Measurements from ENCODE around the gene WFDC8. TPM values are rescaled to one million over a fixed set of nuclear protein-coding genes. Genes with fewer than 3 reads are reported as not detected.

The WFDC8 gene
- total RNA-seq, 1 donor from 2014 or later, result not detected

DNA sequence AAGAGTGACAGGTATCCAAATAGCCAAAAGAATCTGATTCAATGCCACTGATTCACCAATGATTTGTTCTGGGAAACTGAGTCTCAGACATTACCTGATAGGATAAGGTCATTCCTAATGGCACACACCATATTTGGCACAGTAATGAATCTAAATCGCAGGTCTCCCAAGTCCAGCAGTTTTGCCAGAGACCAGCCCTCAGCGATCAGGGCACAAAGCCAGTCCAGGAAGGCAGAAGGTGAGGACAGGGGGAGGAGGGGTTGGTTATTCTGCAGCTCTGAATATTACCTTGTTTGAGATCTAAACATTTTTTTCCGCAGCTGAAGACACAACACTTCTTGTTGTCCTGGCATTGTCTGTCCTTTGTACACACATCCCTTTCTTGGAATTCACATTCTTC lies 33.7 kb downstream of the WFDC8 start:
- Mint-ChIP-seq H3K9me3 (no peaks in the 10 kb centered on the region), H3K4me3 (no peak overlapping the region), H3K36me3 (ENCODE audit: low read depth) (no peaks in the 10 kb centered on the region), H3K27ac (no peak overlapping the region), H3K4me1 (ENCODE audit: low read depth) (no peaks in the 10 kb centered on the region), H3K27me3 (ENCODE audit: insufficient read depth) (peaks cover 20% of the 10 kb centered on the region)
- intact Hi-C loops (cut with micrococcal nuclease), result no loop called here
- DNase-seq (ENCODE audit: low spot score), result no peak

DNA sequence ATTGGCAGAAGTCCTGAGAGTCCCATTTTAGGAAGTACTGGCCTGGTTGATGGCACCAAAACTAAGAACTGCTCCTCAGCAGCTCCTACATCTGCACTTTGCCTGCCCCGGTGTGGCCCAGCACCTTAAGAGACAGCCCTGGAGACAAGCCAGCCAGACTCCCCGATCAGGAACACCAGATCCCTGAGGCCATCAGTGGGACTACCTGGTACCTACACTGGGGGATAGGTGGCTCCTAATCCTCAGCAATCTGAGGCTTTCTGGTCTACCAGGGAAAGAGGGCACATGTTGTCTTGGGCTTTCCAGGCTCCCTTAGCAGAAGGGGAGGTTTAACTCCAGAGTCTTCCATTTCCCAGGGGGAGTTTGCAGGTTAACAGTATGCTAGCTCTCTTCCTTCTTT lies 39.7 kb downstream of the WFDC8 start, which contains the start of gene WFDC6:
TSS of gene WFDC6 (minus strand) at position 101 of the 400 bp plus-strand sequence. CDS start at position 26, 75 bp downstream.
- Mint-ChIP-seq H3K36me3 (ENCODE audit: low read depth) (no peaks in the 10 kb centered on the region), H3K9me3 (no peaks in the 10 kb centered on the region), H3K4me1 (ENCODE audit: low read depth) (no peaks in the 10 kb centered on the region), H3K27me3 (ENCODE audit: insufficient read depth) (peaks cover 5% of the 10 kb centered on the region), H3K4me3 (no peak within 1 kb of the TSS), H3K27ac (no peak within 1 kb of the TSS)
- DNase-seq (ENCODE audit: low spot score), result no peak
- intact Hi-C loops (cut with micrococcal nuclease), result no loop called here

DNA sequence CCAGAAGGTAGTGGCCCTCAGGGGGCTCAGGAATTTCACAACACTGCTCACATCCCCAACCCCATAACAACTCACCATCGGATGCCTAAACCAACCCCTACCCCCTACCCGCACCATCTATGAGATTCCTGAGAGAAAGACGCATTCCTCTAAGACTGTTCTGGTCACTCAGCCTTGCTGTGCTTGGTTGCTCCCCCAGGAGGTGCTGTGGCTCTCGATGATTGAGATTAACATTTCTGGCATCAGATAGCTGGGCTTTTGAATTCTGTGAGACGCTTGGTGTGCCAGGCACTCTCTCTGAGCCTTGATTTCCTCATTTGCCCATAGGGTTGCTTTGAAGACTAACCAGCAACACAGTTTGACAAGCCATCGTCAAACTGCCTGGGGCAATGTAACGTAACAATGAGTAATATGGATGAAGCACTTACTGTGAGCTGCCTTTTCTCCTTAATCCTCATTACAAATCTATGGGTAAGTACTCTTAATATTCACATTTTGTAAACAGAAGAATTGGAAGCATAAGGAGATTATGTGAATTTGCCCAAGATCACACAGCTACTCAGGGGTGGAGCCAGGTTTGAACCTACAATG lies 40.8 kb downstream of the WFDC8 start:
- Mint-ChIP-seq H3K4me1 (ENCODE audit: low read depth) (no peaks in the 10 kb centered on the region), H3K27me3 (ENCODE audit: insufficient read depth) (peaks cover 5% of the 10 kb centered on the region), H3K9me3 (no peaks in the 10 kb centered on the region), H3K27ac (no peak overlapping the region), H3K4me3 (no peak overlapping the region), H3K36me3 (ENCODE audit: low read depth) (no peaks in the 10 kb centered on the region)
- no peak for DNase-seq (ENCODE audit: low spot score)
- intact Hi-C loops (cut with micrococcal nuclease), result no loop called here

DNA sequence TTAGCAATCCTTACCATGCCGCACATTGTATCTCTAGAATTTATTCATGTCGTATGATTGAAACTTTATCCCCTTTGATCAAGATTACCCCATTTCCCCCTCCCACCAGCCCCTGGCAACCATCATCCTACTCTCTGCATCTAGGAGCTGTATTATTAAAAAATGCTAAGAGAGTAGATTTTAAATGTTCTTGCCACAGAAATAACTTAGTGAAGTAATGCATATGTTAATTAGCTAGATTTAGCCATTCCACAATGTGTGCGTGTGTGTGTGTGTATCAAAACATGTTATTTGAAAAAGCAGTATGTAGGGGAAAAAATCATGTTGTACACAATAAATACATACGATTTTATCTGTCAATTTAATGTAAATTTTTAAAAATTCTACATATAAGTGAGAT lies 51.8 kb downstream of the WFDC8 start:
- Mint-ChIP-seq H3K27ac (no peak overlapping the region), H3K4me1 (ENCODE audit: low read depth) (no peaks in the 10 kb centered on the region), H3K27me3 (ENCODE audit: insufficient read depth) (peaks cover 8% of the 10 kb centered on the region), H3K9me3 (no peaks in the 10 kb centered on the region), H3K4me3 (no peak overlapping the region), H3K36me3 (ENCODE audit: low read depth) (no peaks in the 10 kb centered on the region)
- no peak for DNase-seq (ENCODE audit: low spot score)
- intact Hi-C loops (cut with micrococcal nuclease), result no loop called here

DNA sequence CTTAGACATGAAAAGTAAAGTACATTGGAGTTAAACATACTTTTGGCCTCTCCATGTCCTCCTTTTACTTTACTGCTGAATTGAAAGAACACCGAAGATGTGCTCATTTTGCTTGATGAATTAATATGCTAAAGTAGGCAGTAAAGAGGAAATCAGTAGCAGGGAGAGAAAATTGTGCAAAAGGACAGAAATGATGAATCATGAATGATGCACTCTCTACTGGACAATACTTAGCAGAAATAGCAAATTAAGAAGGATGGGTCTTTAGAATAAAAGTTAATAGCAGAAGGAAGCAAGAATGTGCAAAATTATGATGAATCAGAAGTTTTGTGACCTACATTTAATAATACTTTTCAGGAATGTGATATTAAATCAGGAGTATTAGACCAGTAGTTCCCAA lies 55.3 kb downstream of the WFDC8 start:
- Mint-ChIP-seq H3K9me3 (no peaks in the 10 kb centered on the region), H3K27me3 (ENCODE audit: insufficient read depth) (peaks cover 16% of the 10 kb centered on the region), H3K36me3 (ENCODE audit: low read depth) (no peaks in the 10 kb centered on the region), H3K27ac (no peak overlapping the region), H3K4me1 (ENCODE audit: low read depth) (no peaks in the 10 kb centered on the region), H3K4me3 (no peak overlapping the region)
- intact Hi-C loops (cut with micrococcal nuclease), result no loop called here
- DNase-seq (ENCODE audit: low spot score), result no peak

DNA sequence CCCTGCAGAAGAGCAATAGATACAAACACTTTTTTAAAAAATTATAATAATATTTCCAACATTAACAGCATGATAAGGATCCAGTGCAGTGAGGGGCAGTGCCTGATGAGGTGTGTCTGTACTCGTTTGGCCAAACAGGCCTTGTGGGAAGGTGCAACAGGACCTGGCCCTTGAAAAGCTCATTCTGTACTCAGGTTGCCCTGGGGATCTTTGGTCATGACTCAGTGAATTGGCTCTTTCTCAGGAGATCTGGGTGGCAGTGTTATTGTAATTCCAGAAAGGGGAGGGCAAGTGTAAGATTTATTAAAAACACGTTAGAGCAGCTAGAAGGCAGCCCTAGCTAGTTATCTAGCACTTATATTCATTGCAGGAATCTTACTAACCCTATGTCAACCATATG lies 60.8 kb downstream of the WFDC8 start:
- no peak for DNase-seq (ENCODE audit: low spot score)
- no peak overlapping the region for H3K4me3 Mint-ChIP-seq
- no peaks in the 10 kb centered on the region for H3K36me3 Mint-ChIP-seq (ENCODE audit: low read depth)
- H3K27me3 Mint-ChIP-seq (ENCODE audit: insufficient read depth), result peaks cover 19% of the 10 kb centered on the region
- H3K27ac Mint-ChIP-seq, result no peak overlapping the region
- H3K9me3 Mint-ChIP-seq, result no peaks in the 10 kb centered on the region
- intact Hi-C loops (cut with micrococcal nuclease), result no loop called here
- H3K4me1 Mint-ChIP-seq (ENCODE audit: low read depth), result no peaks in the 10 kb centered on the region

DNA sequence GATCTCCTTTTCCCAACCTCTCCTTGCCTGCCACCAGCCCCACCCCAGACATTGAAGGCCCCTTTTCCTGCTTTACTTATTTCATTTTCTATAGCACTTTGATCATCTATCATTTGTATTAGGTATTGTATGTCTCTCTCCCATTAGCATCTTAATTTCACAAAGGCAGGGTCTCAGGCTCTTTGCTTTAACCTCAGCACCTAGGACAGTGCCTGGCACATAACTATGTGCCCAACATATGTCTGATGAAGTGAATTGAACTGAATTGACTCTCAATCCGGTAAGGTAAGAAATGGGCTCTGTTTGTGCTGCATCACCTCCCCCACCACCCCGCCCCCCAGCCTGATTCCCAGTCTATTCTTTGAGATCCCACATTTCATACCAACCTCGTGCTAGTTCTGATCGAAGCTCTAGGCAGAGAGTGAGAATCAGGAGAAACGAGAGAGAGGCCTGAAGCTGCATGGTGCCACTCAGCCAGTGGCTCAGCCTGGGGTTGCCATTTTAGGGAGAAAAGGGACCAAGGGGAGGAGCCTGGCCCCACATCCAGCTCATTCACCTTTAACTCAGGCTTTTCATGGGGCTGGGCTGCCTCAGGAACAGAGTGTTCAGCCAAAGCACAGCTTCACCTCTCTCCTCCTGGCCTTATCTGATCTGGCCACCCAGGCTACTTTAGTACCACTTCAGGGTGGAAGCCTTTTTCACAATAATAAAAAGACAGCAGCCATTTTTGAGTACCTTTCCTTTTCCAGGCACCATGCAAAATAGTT lies 63.8 kb downstream of the WFDC8 start, which contains the start of gene SPINT3:
TSS of gene SPINT3 (minus strand) at position 476 of the 767 bp plus-strand sequence. CDS start at position 462, 14 bp downstream.
- no peaks in the 10 kb centered on the region for H3K9me3 Mint-ChIP-seq
- intact Hi-C loops (cut with micrococcal nuclease), result no loop called here
- no peak for DNase-seq (ENCODE audit: low spot score)
- no peaks in the 10 kb centered on the region for H3K4me1 Mint-ChIP-seq (ENCODE audit: low read depth)
- peaks cover 8% of the 10 kb centered on the region for H3K27me3 Mint-ChIP-seq (ENCODE audit: insufficient read depth)
- no peaks in the 10 kb centered on the region for H3K36me3 Mint-ChIP-seq (ENCODE audit: low read depth)
- no peak within 1 kb of the TSS for H3K27ac Mint-ChIP-seq
- no peak within 1 kb of the TSS for H3K4me3 Mint-ChIP-seq

DNA sequence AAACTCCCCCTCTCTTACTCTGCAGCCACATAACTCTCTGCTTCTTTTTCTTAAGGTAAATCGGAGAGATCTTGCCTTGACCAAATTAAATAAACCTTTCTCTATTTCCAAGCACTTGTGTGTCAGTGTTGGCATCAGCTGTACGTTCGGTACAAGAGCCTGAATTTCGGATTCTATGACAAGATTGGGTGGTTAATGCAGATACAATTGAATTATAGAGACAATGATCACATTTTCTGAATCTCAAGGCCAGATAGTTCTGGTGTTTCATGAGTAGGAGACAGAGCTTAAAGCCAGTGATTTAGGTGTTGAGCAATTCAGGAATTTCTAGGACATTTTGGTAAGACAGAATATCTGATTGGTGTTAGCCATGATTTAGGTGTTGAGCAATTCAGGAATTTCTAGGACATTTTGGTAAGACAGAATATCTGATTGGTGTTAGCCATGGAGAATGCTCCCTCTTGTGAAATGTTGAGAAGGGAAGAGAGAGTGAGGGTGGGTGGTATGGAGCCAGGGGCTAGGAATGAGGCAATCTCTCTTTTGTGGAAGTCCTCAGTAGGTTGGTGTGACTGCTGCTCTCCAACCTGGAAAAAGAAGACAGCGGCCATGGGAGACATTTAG lies 68.7 kb downstream of the WFDC8 start:
- Mint-ChIP-seq H3K27ac (no peak overlapping the region), H3K9me3 (no peaks in the 10 kb centered on the region), H3K4me1 (ENCODE audit: low read depth) (peaks cover 14% of the 10 kb centered on the region), H3K36me3 (ENCODE audit: low read depth) (no peaks in the 10 kb centered on the region), H3K27me3 (ENCODE audit: insufficient read depth) (peaks cover 8% of the 10 kb centered on the region), H3K4me3 (no peak overlapping the region)
- DNase-seq (ENCODE audit: low spot score), result no peak
- intact Hi-C loops (cut with micrococcal nuclease), result no loop called here

DNA sequence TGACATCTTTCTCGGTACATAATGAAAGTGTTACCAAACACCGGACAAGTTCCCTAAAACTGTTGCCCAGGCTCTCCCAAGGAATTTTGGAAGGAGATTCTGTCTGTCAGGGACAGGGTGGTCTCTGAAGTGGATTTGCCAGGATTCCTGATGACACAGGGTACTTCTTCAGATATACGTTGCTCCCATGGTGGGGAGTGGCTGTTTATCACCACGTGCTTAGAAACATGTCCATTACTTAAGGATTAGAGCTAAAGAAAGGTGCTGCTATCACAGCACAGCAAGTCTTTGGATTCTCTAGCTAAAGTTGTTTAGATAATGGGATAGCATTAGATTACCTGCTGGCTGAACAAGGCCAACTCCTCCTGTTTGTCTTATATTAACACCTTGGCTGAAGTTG lies 70.0 kb downstream of the WFDC8 start:
- Mint-ChIP-seq H3K36me3 (ENCODE audit: low read depth) (no peaks in the 10 kb centered on the region), H3K27me3 (ENCODE audit: insufficient read depth) (peaks cover 5% of the 10 kb centered on the region), H3K9me3 (no peaks in the 10 kb centered on the region), H3K27ac (no peak overlapping the region), H3K4me1 (ENCODE audit: low read depth) (peaks cover 14% of the 10 kb centered on the region), H3K4me3 (no peak overlapping the region)
- intact Hi-C loops (cut with micrococcal nuclease), result no loop called here
- DNase-seq (ENCODE audit: low spot score), result no peak

DNA sequence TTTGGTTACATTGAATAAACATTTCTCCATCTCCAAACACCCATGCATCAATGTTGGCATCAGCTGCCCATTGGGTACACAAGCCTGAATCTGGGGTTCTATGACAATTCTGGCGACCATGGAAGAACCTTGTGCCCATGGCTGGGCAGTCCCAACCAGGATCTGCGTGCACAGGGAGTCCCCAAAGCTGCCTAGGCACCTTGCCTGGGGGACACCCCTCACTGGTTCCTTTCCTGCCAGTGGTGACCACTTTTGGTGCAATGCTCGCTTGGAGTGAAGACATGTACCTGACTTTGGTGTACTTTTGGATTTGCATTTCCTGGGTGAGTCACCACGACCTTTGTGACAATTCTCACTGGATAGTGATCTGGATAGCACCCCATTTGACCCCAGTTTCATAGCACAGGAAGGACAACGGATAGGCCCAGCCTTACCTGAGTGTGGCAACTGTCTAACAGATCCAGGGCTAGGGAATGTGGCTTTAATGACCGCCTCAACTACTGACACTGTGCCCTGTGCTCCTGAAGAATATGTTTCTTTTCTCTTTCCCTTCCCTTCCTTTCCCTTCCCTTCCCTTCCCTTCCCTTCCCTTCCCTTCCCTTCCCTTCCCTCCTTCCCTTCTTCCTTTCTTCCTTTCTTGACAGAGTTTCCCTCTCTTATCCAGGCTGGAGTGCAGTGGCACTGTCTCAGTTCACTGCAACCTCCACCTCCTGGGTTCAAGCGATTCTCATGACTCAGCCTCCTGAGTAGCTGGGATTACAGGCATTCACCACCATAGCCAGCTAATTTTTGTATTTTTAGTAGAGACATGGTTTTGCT lies 70.8 kb downstream of the WFDC8 start:
- no peak for DNase-seq (ENCODE audit: low spot score)
- peaks cover 14% of the 10 kb centered on the region for H3K4me1 Mint-ChIP-seq (ENCODE audit: low read depth)
- no peak overlapping the region for H3K27ac Mint-ChIP-seq
- intact Hi-C loops (cut with micrococcal nuclease), result no loop called here
- no peaks in the 10 kb centered on the region for H3K9me3 Mint-ChIP-seq
- no peaks in the 10 kb centered on the region for H3K36me3 Mint-ChIP-seq (ENCODE audit: low read depth)
- H3K27me3 Mint-ChIP-seq (ENCODE audit: insufficient read depth), result peaks cover 7% of the 10 kb centered on the region
- no peak overlapping the region for H3K4me3 Mint-ChIP-seq

DNA sequence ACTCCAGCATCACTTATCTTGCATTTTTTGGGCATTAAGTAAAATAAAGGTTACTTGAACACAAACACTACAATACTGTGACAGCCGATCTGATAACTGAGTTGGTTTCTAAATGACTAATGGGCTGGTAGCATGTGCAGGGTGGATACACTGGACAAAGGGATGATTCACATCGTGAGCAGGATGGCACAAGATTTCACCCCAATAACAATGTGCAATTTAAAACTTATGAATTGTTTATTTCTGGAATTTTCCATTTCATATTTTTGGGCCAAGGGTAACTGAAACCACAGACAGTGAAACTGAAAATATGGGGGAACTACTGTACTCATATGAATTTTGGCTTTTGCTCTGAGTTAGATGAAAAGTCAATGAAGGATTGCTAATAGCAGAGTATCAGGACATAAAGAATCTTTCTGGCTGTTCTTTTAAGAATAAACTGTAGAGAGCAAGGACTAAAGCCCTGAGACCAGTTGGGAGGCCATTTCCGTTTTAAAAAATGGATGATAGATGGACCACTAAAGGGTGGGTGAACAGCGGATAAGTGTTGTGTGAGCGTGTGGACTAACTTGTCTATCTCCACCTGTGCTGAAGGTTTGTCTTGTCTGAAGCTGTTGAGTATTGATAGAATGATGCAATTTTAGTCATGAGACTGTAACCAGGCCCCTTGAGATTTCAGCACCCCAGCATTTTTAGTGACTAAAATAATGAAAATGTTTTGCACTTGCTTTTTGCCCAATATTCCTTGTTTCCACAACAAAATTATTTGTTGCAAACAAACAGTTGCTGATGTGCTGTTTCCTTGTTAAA lies 71.9 kb downstream of the WFDC8 start:
- peaks cover 14% of the 10 kb centered on the region for H3K4me1 Mint-ChIP-seq (ENCODE audit: low read depth)
- DNase-seq (ENCODE audit: low spot score), result no peak
- H3K4me3 Mint-ChIP-seq, result no peak overlapping the region
- H3K9me3 Mint-ChIP-seq, result no peaks in the 10 kb centered on the region
- intact Hi-C loops (cut with micrococcal nuclease), result no loop called here
- H3K27me3 Mint-ChIP-seq (ENCODE audit: insufficient read depth), result peaks cover 4% of the 10 kb centered on the region
- no peak overlapping the region for H3K27ac Mint-ChIP-seq
- H3K36me3 Mint-ChIP-seq (ENCODE audit: low read depth), result no peaks in the 10 kb centered on the region

DNA sequence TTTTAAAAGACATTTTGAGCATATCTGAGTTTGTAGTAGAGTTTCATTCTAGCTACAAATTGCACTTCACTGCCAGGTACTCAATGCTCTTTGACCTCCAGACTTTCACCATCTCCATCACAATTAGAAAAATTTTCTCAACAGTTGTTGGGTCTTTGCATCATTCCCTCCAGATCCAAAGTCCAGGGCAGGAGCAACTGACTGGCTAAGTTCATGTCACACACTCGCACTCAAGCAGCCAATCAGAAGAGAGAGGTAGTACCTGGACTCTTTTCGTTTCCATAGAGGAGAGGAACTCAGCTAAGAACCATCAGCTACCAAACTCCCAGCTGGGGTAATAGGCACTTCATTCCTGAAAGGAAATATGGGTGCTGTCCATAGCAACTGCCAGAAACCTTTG lies 72.7 kb downstream of the WFDC8 start:
- no peak overlapping the region for H3K27ac Mint-ChIP-seq
- no peak for DNase-seq (ENCODE audit: low spot score)
- no peaks in the 10 kb centered on the region for H3K36me3 Mint-ChIP-seq (ENCODE audit: low read depth)
- H3K9me3 Mint-ChIP-seq, result no peaks in the 10 kb centered on the region
- intact Hi-C loops (cut with micrococcal nuclease), result no loop called here
- no peak overlapping the region for H3K4me3 Mint-ChIP-seq
- peaks cover 14% of the 10 kb centered on the region for H3K4me1 Mint-ChIP-seq (ENCODE audit: low read depth)
- H3K27me3 Mint-ChIP-seq (ENCODE audit: insufficient read depth), result peaks cover 8% of the 10 kb centered on the region
